Measurements from ENCODE around the gene MALRD1. TPM values are rescaled to one million over a fixed set of nuclear protein-coding genes. Genes with fewer than 3 reads are reported as not detected.

MALRD1 gene
- total RNA-seq, 2 donors from 2014 or later: 0.26 to 1.3 TPM

- Histone ChIP-seq H3K27me3 (no peaks in the 10 kb centered on the region), H3K4me1 (no peaks in the 10 kb centered on the region), H3K27ac (no peak overlapping the region), H3K9me3 (no peaks in the 10 kb centered on the region), H3K36me3 (replicated peaks in 1 of 2; ENCODE audit: insufficient read depth in 1 of 2, low read depth in 2 of 2) (no peaks in the 10 kb centered on the region), H3K4me3 (no peak overlapping the region)
- DNase-seq: no peak
- TF ChIP-seq POLR2A (IDR thresholded peaks at IDR 0.05) (no peak), CTCF (IDR thresholded peaks at IDR 0.05) (no peak)
- no peak for ATAC-seq
- intact Hi-C loops (cut with DNase I): no loop called here
- WGBS, 2 donors: 81 to 83% methylated on average over 5 of the region's 5 CpGs
Observed at GRCh38 chr10:19634163-19634562, 585.6 kb downstream of the MALRD1 start.

DNA sequence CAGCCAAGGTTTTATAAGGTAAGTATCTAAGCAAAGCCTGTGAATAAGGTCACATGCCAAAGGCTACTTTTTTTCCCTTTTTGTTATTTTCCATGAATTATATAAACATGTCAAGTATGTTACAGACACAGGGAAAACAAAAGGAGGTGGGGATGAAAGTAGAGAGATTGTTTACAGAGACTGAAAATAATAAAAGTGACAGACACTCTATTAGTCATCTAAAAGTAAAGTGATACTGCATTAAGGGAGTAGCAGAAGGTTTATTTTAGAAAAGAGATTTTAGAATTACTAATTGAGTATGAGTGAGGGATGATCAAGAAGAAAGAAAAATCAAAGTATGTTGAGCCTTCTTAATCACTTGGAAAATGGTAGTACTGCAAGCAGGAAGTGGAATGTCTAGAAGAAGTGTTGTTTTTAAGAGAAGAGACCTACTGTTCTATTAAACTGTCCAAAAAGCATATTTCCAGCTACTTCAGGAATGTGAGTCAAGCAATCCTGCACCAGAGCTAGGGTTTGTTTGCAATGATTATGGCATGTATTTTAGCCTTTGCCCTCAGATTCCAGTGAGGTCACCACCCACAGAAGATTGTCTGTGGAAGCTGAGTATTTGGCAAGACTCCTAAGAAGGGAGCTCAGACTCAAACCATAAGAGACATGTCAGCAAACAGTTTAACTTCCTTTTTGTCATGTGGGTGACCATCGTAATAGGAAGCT, 589.7 kb downstream of the MALRD1 start:
- DNase-seq (peak in 1 of 4 donors; percentile 65), ATAC-seq (peak; percentile 65)
- no peaks in the 10 kb centered on the region for H3K9me3 ChIP-seq
- WGBS, 2 donors: 14 to 42% methylated on average over 1 of the region's 1 CpG
- H3K4me1 ChIP-seq: no peaks in the 10 kb centered on the region
- no peak overlapping the region for H3K4me3 ChIP-seq
- H3K27ac ChIP-seq: peak overlapping the region in 1 of 4 donors; percentile 66
- intact Hi-C loops (cut with DNase I): no loop called here
- TF ChIP-seq POLR2A (IDR thresholded peaks at IDR 0.05) (no peak), CTCF (IDR thresholded peaks at IDR 0.05) (no peak)
- no peaks in the 10 kb centered on the region for H3K36me3 ChIP-seq (replicated peaks in 1 of 2; ENCODE audit: insufficient read depth in 1 of 2, low read depth in 2 of 2)
- H3K27me3 ChIP-seq: no peaks in the 10 kb centered on the region

- H3K36me3 ChIP-seq (replicated peaks in 1 of 2; ENCODE audit: insufficient read depth in 1 of 2, low read depth in 2 of 2): no peaks in the 10 kb centered on the region
- intact Hi-C loops (cut with DNase I): no loop called here
- no peak overlapping the region for H3K4me3 ChIP-seq
- DNase-seq (no peak), ATAC-seq (no peak)
- 48 to 73% methylated on average over 3 of the region's 3 CpGs for WGBS, 2 donors
- TF ChIP-seq CTCF (IDR thresholded peaks at IDR 0.05): no peak
- no peak for TF ChIP-seq POLR2A (IDR thresholded peaks at IDR 0.05)
- H3K27me3 ChIP-seq: no peaks in the 10 kb centered on the region
- no peaks in the 10 kb centered on the region for H3K4me1 ChIP-seq
- H3K9me3 ChIP-seq: no peaks in the 10 kb centered on the region
- peak overlapping the region in 1 of 4 donors; percentile 66 for H3K27ac ChIP-seq
Observed at GRCh38 chr10:19638896-19639233, 590.3 kb downstream of the MALRD1 start.

GRCh38 chr10:19640566-19641263, 592.1 kb downstream of the MALRD1 start:
- no peaks in the 10 kb centered on the region for H3K27me3 ChIP-seq
- TF ChIP-seq CTCF (IDR thresholded peaks at IDR 0.05): no peak
- TF ChIP-seq POLR2A (IDR thresholded peaks at IDR 0.05): no peak
- DNase-seq (no peak), ATAC-seq (no peak)
- no peaks in the 10 kb centered on the region for H3K9me3 ChIP-seq
- H3K36me3 ChIP-seq (replicated peaks in 1 of 2; ENCODE audit: insufficient read depth in 1 of 2, low read depth in 2 of 2): no peaks in the 10 kb centered on the region
- WGBS, 2 donors: 65 to 74% methylated on average over 3 of the region's 3 CpGs
- no peaks in the 10 kb centered on the region for H3K4me1 ChIP-seq
- intact Hi-C loops (cut with DNase I): no loop called here
- no peak overlapping the region for H3K27ac ChIP-seq
- H3K4me3 ChIP-seq: no peak overlapping the region

Data from body of pancreas (tissue), 4 donors.